ENCODE results near the gene GNL3L.

- TF ChIP-seq CTCF (CRISPR knock-in tag; IDR thresholded peaks at IDR 0.05) (no peak), POLR2A (IDR thresholded peaks at IDR 0.05; ENCODE audit: insufficient read depth in 1 of 2, low read depth in 2 of 2, low read length in 2 of 2) (no peak), CHCHD3 (CRISPR knock-in tag; IDR thresholded peaks at IDR 0.05) (no peak), EZH2 (conservative IDR thresholded peaks at IDR 0.05; ENCODE audit: low read depth, low read length) (no peak)
Observed at GRCh38 chrX:54496517-54496852, 33.5 kb upstream of the GNL3L start.
